ENCODE measurements around the gene PTGR1. TPM values are rescaled to one million over a fixed set of nuclear protein-coding genes. Genes with fewer than 3 reads are reported as not detected.

Gene PTGR1
- total RNA-seq: 41.2 and 56.2 TPM in 2 replicates

GRCh38 chr9:111599092-111599954, at the start of gene PTGR1:
TSS of gene PTGR1 (minus strand) at chr9:111599647. CDS start at chr9:111597422, 2,225 bp downstream.

GRCh38 chr9:111631214-111631971, 31.9 kb upstream of the PTGR1 start, which contains the start of gene DNAJC25:
TSS of gene DNAJC25 (plus strand) at chr9:111631334. CDS start at chr9:111631408, 74 bp downstream.

GRCh38 chr9:111525056-111525977, 74.1 kb downstream of the PTGR1 start, which contains the start of gene ZNF483:
TSS of gene ZNF483 (plus strand) at chr9:111525179. CDS start at chr9:111527396, 2,217 bp downstream.

Other genes starting within 250 kb of the PTGR1 start
- gene ECPAS, start 115.3 kb downstream of the PTGR1 start, total RNA-seq: 107 and 116 TPM in 2 replicates
- 0.73 and 0.78 TPM in 2 replicates for gene ZNF483, start 74.5 kb downstream of the PTGR1 start, total RNA-seq
- 5.5 and 5.9 TPM in 2 replicates for gene DNAJC25, start 31.7 kb upstream of the PTGR1 start, total RNA-seq
- 72.4 and 79.8 TPM in 2 replicates for gene GNG10, start 62.0 kb upstream of the PTGR1 start, total RNA-seq
- gene SHOC1, start 195.3 kb upstream of the PTGR1 start, total RNA-seq: not detected in 2 replicates

Data from subcutaneous preadipocyte (primary cell).